GM19025 (cell line): ENCODE measurements around the gene RNF144B.

Source experiments
- ATAC-seq: cut with Tn5 transposase; IDR thresholded peaks from one replicate; pipeline ENCODE4 v1.9.1; 2021; ENCODE audit warnings: mild to moderate bottlenecking, low read depth, moderate library complexity; ENCODE audit not compliant: unreplicated experiment

RNF144B gene

DNA sequence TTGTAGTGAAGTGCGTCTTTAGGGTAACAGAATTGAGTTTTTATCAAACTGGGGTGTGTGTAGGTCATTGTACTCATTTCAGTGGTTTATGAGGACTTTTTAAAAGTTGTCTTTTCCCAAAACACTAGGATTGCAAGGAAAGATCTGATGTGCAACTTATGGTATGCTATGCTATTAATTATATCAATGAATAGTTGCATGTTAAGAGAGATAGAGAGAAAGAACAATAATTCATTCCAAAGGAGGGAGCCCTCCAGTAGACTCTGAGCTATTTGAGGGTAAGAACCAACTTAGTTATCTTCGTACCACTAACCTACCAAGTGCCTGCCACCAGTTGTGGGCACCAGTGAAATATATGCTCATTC lies 117.1 kb downstream of the RNF144B start:
- no peak for ATAC-seq

DNA sequence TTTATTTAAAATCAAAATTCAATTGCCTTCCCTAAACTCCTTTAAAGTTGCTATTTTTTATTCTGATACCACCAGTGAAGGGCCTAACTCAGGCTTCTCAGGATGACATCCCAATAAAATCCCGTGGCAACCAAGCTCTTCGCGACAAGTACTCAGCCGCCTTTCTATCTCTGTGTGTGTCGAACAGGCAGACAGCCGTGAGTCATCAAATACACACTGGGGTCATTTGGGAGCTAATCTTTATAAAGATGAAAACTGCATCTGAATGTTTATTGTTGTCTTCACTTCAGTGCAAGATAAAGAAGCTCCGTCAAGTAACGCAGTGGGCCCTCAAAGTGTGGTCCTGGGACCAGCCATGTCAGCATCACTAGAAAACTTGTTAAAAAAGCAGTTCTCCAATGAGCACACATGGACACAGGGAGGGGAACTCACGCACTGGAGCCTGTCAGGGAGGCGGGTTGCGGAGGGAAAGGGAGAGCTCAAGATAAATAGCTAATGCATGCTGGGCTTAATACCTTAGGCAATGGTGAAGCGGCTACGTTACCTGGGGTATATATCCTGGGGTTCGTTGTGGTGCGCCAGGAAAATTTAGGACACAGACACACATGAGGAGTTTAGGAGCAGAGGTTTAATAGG lies 119.3 kb downstream of the RNF144B start:
- no peak for ATAC-seq

DNA sequence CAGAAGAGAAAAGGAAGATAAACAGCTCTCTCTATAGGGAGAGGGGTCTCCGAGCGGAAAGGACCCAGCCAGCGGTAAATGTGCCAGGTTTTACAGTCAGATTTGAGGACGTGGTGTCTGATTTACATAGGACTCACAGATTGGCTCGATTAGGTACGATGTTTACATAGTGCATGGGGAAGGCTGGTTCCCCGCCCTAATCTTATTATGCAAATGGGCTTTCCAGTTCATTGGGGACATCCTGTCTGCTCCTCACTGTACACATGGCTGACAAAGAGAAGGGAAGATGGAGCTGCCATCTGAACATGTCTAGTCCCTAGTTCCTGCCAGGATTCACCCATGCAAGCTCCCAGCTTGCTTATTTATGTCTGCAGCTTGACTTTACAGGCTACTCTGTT lies 119.9 kb downstream of the RNF144B start:
- ATAC-seq = no peak

DNA sequence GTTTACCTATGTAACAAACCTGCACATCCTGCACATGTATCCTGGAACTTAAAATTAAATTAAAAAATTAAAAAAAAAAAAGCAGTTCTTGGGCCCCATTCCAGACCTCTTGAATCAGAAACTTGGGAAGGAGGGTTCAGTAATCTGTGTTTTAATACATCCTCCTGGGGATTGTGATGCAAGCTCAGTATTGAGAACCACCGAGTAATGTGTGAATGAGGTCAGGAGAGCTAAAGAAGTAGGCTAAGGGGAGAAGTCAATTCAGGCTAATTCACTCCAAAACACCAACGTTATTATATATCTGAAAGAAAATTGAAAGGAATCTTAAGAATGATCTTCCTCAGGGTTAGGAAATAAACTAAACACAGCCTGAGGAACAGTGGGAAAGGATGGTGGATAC lies 120.4 kb downstream of the RNF144B start:
- no peak for ATAC-seq

DNA sequence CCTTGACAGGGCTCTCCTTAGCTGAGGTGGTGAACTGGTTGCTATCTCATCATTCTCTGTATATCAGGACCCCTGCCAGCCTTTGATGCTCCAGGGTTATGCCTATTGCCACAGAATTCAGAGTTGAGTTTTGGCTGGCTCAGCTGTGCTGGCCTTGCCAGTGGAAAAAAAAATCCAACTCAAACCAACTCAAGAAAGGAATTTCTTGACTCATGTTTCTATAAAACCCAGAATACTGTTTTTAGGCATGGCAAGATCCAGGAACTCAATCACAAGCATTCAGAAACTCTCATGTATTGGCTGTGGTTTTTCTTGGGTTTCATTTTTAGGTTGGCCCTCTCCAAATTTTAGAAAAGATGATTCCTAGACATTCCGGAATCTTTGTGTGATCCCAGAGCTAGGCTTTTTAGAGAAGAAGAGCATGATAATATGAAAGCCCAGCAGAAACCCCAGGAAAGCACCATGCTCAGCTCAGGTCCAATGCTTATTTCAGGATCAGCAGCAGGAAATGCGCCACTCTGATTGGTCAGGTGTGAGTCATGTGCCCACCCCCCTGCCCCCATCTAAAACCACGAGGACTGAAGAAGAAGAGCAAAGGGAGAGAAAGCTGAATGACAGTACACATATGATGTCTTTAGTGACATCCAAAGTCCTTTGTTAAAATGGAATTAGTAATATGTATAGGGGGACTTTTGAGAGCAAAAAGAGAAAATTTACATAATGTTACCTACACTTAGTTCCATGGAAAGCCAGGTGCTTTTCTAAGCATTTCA lies 122.9 kb downstream of the RNF144B start:
- ATAC-seq = no peak

DNA sequence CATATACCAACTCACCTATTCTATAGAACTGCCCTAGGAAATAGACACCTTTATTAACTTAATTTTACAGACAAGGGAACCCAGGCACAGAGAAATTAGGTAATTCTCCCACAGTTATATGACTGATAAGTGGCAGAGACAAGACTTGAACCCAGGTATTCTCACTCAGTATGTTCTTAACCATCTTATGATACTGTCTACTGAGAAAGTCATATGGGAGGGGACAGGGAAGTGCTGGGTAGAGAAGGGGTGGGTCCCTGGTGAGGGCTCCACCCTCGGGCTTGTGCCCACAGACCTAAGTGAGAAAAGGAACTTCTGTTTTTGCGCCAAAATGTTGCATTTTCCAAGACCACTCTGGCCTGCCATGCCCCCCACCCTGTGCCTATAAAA lies 123.5 kb downstream of the RNF144B start:
- ATAC-seq = no peak

DNA sequence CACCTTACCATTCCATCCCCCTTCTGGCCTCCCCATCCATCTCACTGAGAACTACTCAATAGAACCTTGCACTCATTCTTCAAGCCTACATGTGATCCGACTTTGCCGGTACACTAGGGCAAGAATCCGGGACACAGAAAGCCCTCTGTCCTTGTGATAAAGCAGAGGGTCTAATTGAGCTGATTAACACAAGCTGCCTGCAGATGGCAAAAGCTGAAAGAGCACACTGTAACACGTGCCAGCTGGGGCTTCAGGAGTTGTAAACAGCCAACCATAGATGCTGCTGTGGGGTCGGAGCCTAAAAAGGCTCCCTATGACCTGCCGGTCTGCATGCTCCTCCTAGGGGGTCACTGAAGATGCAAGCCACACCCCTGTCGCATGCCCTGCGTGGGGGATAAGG lies 124.1 kb downstream of the RNF144B start:
- no peak for ATAC-seq

DNA sequence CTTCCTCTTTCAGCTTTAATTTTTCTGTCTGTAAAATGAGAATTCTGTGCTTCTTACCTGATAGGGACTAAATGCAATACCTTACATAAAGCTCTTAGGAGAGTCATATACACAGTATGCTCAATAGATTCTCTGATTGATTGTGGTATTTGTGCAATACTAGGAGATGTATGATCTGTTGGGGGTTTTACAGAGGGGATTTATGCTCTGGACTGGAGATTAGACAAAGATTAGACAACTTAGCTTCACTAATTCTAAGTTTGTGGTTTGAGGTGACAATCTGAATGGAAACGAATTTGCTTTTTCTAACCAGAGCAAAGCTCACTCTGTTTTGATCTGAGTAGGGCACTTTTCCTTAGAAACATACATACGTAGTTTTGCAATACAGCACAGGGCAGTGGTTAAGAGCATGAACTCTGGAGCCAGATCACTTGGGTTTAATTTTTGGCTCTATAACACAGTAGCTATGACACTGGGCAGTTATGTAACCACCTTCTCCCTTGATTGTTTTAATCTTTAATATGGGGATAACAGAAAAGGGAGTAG lies 126.2 kb downstream of the RNF144B start:
- no peak for ATAC-seq

DNA sequence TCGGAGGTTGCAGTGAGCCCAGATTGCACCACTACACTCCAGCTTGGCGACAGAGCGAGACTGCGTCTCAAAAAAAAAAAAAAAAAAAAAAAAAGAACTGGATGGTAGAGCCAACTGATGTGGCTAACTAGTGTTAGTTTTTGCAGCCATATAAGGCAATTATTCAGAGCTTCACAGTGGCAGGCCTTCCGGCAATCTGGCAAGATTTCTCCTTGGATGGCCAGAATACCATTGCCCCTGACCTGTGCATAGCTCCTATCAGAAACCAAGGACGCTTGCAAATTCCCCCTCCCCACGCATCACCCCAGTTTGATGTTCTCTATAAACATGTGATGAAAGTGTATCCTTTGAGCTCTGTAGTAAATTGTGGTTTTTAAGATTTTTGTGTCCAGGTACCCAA lies 127.0 kb downstream of the RNF144B start:
- ATAC-seq = no peak

DNA sequence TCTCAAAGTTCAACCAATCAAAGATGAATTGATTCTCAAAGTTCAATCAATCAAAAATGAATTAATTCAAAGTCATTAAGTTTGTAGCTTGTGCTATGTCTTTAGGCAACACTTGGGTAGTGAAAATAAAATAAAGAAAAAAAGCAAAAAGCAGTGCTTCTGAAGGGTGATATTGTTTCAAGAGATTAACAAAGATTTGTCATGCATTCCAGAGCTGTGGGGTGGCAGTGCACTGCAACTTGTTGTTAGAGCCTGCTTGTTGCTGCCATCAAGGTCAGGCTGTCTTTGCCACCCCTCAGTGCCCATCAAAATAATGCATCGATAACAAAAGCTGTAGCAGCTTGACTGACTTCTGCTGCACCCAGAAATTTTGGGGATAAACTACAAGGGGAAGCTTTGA lies 128.6 kb downstream of the RNF144B start:
- no peak for ATAC-seq
